Kidney (tissue), 14 donors: ENCODE results near the gene COL25A1. TPM values are rescaled to one million over a fixed set of nuclear protein-coding genes. Genes with fewer than 3 reads are reported as not detected.
"Not testable (repeated sequence)": the region's sequence is repeated elsewhere in the genome, so short reads cannot be mapped to it uniquely, and the experiment has no call there.

Experiments used
- DNase-seq, 5 donors: peaks; one replicate each; pipeline ENCODE4 v3.0.0-alpha.2; 2013 to 2020
- FAIRE-seq: peaks from 2 replicates; lab custom pipeline; 2012; peaks lifted over from hg19 to GRCh38; lab: Jason Lieb, UNC
- H3K27ac ChIP-seq, 2 donors: one replicate each; pipeline ENCODE4 v1.7.0; 2013; ENCODE audit warnings: low read depth in 2 of 2, low read length in 2 of 2, inconsistent platforms in 1 of 2
- H3K27me3 ChIP-seq: one replicate; pipeline ENCODE4 v1.7.1; 2013; ENCODE audit warnings: low read length, inconsistent platforms; ENCODE audit not compliant: control insufficient read depth, insufficient read depth
- H3K36me3 ChIP-seq, 3 donors: one replicate each; pipeline versions ENCODE4 v1.7.0 to v1.7.1; 2013; ENCODE audit warnings: low read length in 3 of 3, control low read depth in 1 of 3, inconsistent platforms in 1 of 3; ENCODE audit not compliant: insufficient read depth in 3 of 3, control insufficient read depth in 2 of 3
- H3K4me1 ChIP-seq, 3 donors: one replicate each; pipeline versions ENCODE4 v1.7.0 to v1.7.1; 2013; ENCODE audit warnings: low read length in 3 of 3, inconsistent platforms in 1 of 3, low read depth in 1 of 3; ENCODE audit not compliant: control insufficient read depth in 2 of 3, insufficient read depth in 2 of 3
- H3K4me3 ChIP-seq, 3 donors: one replicate each; pipeline versions ENCODE4 v1.7.0 to v1.8.1; 2013; ENCODE audit warnings: low read length in 3 of 3, control low read depth in 1 of 3, inconsistent platforms in 1 of 3
- H3K9ac ChIP-seq, 3 donors: one replicate each; pipeline versions ENCODE4 v1.7.0 to v1.7.1; 2013; ENCODE audit warnings: low read length in 3 of 3, control low read depth in 1 of 3, inconsistent platforms in 1 of 3
- H3K9me3 ChIP-seq, 3 donors: one replicate each; pipeline versions ENCODE4 v1.7.0 to v1.7.1; 2013; ENCODE audit warnings: low read length in 3 of 3, control low read depth in 1 of 3, inconsistent platforms in 1 of 3; ENCODE audit not compliant: control insufficient read depth in 2 of 3, insufficient read depth in 1 of 3
- CTCF ChIP-seq: IDR thresholded peaks from 3 replicates; pipeline ENCODE4 v1.5.1; 2012; ENCODE audit warnings: mild to moderate bottlenecking, moderate library complexity, borderline replicate concordance; ENCODE audit not compliant: insufficient read depth; ENCODE audit errors: extremely low read depth
- intact Hi-C: fragments of 100-400 bp; cut with DNase I; formaldehyde crosslinking; loops from one replicate; pipeline ENCODE4 v1.11.1; 2022
- polyA plus RNA-seq: library from polyadenylated mRNA; stranded (reverse); fragments of 350-450 nt; fragmentation: Illumina TruSeq; extraction: RNeasy Lipid Tissue Mini Kit (QIAGEN cat#74804); gene quantifications from one replicate; pipeline ENCODE4 v1.2.3, GENCODE V29; 2014; ENCODE audit warnings: low read depth, low replicate concordance; ENCODE audit not compliant: insufficient read depth
- total RNA-seq: library from RNA; stranded (reverse); fragmentation: NEBNext Ultra II Directional; extraction: Animal tissue kit (Norgen Biotek cat#: 25700); gene quantifications from one replicate; pipeline ENCODE4 v1.2.1, GENCODE V29; 2021
- donor health status: control.
- donor health status: control.
- donor health status: control.
- donor health status: control.
- donor health status: control.
- donor health status: DM: yes; HTN: yes; CAD: no.
- donor health status: Normal renal cell carcinoma (clear cell type).

COL25A1 gene
- total and polyA plus RNA-seq, 2 donors from 2014 or later, result 0.52 to 2.3 TPM

GRCh38 chr4:108991551-108992328 lies 310.7 kb downstream of the COL25A1 start:
- Histone ChIP-seq H3K4me3 (no peak overlapping the region), H3K9me3 (no peaks in the 10 kb centered on the region), H3K27me3 (no peaks in the 10 kb centered on the region), H3K4me1 (no peaks in the 10 kb centered on the region), H3K27ac (no peak overlapping the region), H3K36me3 (no peaks in the 10 kb centered on the region), H3K9ac (no peak overlapping the region)
- FAIRE-seq (no peak), DNase-seq (no peak)
- TF ChIP-seq CTCF, result no peak
- intact Hi-C loops, result no loop called here

DNA sequence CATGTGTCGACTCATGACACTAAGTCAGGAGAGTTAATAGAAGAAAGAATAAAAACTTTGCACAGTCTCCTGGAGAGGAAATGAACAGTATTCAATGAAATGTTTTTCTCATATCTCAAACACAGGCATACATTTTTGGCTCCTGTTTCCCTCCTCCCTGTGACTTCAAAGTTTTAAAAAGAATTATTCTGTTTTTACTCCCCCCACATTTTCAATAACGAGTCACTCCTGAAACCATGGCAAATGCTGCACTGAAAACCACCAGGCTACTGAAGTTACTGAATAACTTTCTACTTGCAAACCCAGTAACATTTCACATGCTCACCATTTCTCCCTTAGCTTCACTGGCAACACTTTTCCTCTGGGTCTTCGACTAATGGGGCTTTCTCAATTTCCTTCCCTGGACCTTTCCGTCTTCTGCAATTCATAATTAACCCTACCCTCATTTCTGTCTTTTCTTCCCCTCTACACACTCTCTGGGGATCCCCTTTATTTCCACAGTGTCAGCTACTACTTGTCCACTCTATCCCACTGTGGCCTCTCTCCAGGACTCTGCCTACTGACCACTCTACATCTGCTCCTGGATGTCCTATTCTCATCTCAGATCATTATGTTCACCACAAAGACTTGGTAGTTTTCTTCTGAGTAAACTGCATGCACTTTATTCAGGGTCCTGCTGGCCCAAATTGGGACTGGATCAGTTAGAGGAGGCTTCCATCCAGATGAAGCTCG lies 313.8 kb downstream of the COL25A1 start:
- no peaks in the 10 kb centered on the region for H3K27me3 ChIP-seq
- no peaks in the 10 kb centered on the region for H3K9me3 ChIP-seq
- H3K4me1 ChIP-seq, result no peaks in the 10 kb centered on the region
- H3K27ac ChIP-seq, result no peak overlapping the region
- intact Hi-C loops, result no loop called here
- H3K36me3 ChIP-seq, result no peaks in the 10 kb centered on the region
- no peak overlapping the region for H3K9ac ChIP-seq
- FAIRE-seq (no peak), DNase-seq (peak in 2 of 5 donors; percentile 35 to 37)
- no peak for TF ChIP-seq CTCF
- H3K4me3 ChIP-seq, result no peak overlapping the region

- H3K4me1 ChIP-seq, H3K9me3 ChIP-seq, H3K36me3 ChIP-seq, DNase-seq, H3K27me3 ChIP-seq, H3K4me3 ChIP-seq, FAIRE-seq, H3K9ac ChIP-seq, intact Hi-C loops, H3K27ac ChIP-seq: not testable (repeated sequence)
These were observed 318.0 kb downstream of the COL25A1 start for GRCh38 chr4:108984495-108984894.
